ENCODE results near the gene PCNA.
"Not testable (repeated sequence)": the region's sequence is repeated elsewhere in the genome, so short reads cannot be mapped to it uniquely, and the experiment has no call there.

PCNA gene

DNA sequence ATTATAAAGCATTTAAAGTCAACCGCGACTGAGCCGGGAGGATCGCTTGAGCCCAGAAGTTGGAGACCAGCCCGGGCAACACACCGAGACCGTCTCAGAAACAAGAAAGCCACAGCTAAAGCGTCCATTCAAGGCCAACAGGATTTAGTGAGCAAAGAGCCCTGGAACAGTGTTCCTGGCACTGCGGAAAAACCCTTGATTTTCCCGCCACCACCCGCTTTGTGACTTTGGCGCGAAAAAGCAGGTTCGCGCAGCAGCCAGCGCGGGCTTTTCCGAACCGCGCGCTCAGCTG lies 669 bp downstream of the PCNA start:
- peak overlapping the region; percentile 94 for H3K27ac ChIP-seq (ENCODE audit: low read depth, low read length)
- no peaks in the 10 kb centered on the region for H3K27me3 ChIP-seq (ENCODE audit: insufficient read depth, low read length)
- no peaks in the 10 kb centered on the region for H3K9me3 ChIP-seq (ENCODE audit: insufficient read depth, low read depth, low read length)
- under 1% methylated on average over 21 of the region's 21 CpGs for WGBS
- H3K36me3 ChIP-seq (ENCODE audit: insufficient read depth, low read length) = peaks cover 47% of the 10 kb centered on the region
- H3K9ac ChIP-seq (ENCODE audit: low read depth, low read length) = peak overlapping the region; percentile 97
- H3K4me3 ChIP-seq (ENCODE audit: low read length) = peak overlapping the region; percentile 79
- peaks cover 16% of the 10 kb centered on the region for H3K4me1 ChIP-seq (ENCODE audit: insufficient read depth, low read length)

DNA sequence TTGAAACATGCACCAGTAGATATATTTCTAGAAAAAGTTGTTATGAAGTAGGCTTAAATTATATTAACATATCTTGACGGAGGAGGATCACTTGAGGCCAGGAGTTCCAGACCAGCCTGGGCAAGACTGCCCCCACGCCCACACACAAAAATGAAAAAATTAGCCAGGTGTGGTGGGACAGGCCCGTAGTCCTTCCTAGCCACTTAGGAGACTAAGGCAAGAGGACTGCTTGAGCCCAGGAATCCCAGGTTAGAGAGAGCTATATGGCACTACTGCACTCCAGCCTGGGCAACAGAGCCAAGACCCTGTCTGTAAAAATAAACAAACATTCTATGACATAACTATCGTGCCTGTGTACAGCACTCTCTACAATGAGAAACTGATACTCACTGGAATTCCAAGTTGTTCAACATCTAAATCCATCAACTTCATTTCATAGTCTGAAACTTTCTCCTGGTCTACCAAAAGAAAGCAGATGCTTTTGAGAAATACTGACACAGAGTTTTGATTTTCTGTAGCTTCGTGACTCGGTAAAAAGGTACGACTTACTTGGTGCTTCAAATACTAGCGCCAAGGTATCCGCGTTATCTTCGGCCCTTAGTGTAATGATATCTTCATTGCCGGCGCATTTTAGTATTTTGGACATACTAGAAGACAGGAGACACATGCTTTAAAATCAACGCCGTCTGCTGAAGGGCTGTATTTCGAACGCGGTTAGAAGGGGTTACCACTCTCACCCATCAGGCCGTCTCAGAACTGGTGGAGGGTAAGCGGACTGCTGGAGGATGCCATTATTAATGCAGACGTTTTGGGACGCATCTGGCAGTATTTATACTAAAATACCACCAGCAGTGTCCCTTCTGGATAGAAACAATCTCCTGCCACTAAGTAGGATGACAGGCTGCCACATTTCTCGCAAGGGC lies 1.3 kb downstream of the PCNA start:
- peaks cover 16% of the 10 kb centered on the region for H3K4me1 ChIP-seq (ENCODE audit: insufficient read depth, low read length)
- 4% methylated on average over 23 of the region's 23 CpGs for WGBS
- no peaks in the 10 kb centered on the region for H3K9me3 ChIP-seq (ENCODE audit: insufficient read depth, low read depth, low read length)
- H3K36me3 ChIP-seq (ENCODE audit: insufficient read depth, low read length) = peaks cover 47% of the 10 kb centered on the region
- H3K27me3 ChIP-seq (ENCODE audit: insufficient read depth, low read length) = no peaks in the 10 kb centered on the region
- peak overlapping the region; percentile 97 for H3K9ac ChIP-seq (ENCODE audit: low read depth, low read length)
- peak overlapping the region; percentile 94 for H3K27ac ChIP-seq (ENCODE audit: low read depth, low read length)
- H3K4me3 ChIP-seq (ENCODE audit: low read length) = peak overlapping the region; percentile 79

DNA sequence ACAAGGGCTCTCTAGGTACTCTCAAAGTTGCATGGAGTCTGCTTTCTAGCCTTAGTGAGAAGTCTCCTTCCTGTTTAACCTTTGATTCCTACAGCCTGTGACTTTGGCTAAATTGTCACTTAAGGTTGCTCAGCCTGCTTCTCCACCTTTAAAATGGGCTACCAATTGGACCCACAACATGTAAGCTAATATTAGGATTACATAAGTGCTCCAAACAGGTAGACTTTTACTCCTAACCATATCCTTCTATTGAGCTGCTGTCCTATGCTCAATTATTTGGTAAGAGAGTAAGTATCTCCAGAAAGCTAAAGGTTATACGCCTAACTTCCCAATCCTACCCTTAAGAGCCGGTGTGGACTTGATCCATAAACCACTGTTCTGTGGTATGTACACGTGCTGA lies 2.9 kb downstream of the PCNA start:
- no peaks in the 10 kb centered on the region for H3K27me3 ChIP-seq (ENCODE audit: insufficient read depth, low read length)
- peak overlapping the region; percentile 79 for H3K4me3 ChIP-seq (ENCODE audit: low read length)
- H3K9me3 ChIP-seq (ENCODE audit: insufficient read depth, low read depth, low read length) = no peaks in the 10 kb centered on the region
- peaks cover 47% of the 10 kb centered on the region for H3K36me3 ChIP-seq (ENCODE audit: insufficient read depth, low read length)
- H3K4me1 ChIP-seq (ENCODE audit: insufficient read depth, low read length) = peaks cover 16% of the 10 kb centered on the region
- 91% methylated on average over 2 of the region's 3 CpGs for WGBS
- no peak overlapping the region for H3K27ac ChIP-seq (ENCODE audit: low read depth, low read length)
- H3K9ac ChIP-seq (ENCODE audit: low read depth, low read length) = no peak overlapping the region

DNA sequence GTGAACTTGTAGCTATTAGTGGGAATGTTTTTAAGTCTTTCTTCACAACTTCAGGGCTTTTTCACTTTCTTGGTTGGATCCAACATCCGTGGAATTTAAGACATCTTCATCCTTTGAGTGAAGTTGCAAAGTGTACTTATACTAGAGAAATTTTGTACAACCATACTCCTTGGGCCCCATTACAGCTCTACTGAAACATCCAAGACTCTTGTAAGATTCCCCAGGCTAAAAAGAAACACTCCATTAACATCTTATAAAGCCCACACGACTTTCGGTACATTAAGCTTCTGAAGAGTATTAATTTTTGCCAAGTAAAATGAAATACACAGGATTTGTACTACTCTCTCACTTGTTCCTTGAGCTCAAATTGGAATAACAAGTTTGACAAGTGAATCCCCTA lies 5.4 kb downstream of the PCNA start:
- H3K9ac ChIP-seq (ENCODE audit: low read depth, low read length) = no peak overlapping the region
- H3K9me3 ChIP-seq (ENCODE audit: insufficient read depth, low read depth, low read length) = no peaks in the 10 kb centered on the region
- peaks cover 63% of the 10 kb centered on the region for H3K36me3 ChIP-seq (ENCODE audit: insufficient read depth, low read length)
- 40% methylated on average over 2 of the region's 3 CpGs for WGBS
- no peak overlapping the region for H3K4me3 ChIP-seq (ENCODE audit: low read length)
- no peak overlapping the region for H3K27ac ChIP-seq (ENCODE audit: low read depth, low read length)
- H3K4me1 ChIP-seq (ENCODE audit: insufficient read depth, low read length) = peaks cover 13% of the 10 kb centered on the region
- no peaks in the 10 kb centered on the region for H3K27me3 ChIP-seq (ENCODE audit: insufficient read depth, low read length)

DNA sequence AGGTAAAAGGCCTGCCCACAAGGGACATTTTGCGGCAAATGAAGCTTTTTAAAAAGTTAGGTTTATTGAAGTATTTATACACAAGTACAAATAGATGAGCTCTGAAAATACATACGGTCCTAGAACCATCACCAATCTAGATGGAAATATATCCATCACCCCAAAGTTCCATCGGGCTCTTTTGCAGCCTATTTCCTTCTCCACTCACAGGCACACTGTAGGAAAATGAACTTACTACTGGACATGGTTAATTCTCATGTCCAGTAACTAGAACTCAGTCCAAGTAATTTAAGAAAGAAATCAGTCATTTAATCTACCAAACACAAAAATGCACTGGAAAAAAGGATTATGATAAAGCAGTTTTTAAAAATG lies 6.2 kb downstream of the PCNA start:
- Histone ChIP-seq H3K4me1 (ENCODE audit: insufficient read depth, low read length) (peaks cover 13% of the 10 kb centered on the region), H3K9me3 (ENCODE audit: insufficient read depth, low read depth, low read length) (no peaks in the 10 kb centered on the region), H3K27me3 (ENCODE audit: insufficient read depth, low read length) (no peaks in the 10 kb centered on the region), H3K27ac (ENCODE audit: low read depth, low read length) (peak overlapping the region; percentile 99), H3K36me3 (ENCODE audit: insufficient read depth, low read length) (peaks cover 70% of the 10 kb centered on the region), H3K4me3 (ENCODE audit: low read length) (peak overlapping the region; percentile 97), H3K9ac (ENCODE audit: low read depth, low read length) (peak overlapping the region; percentile 94)
- 63% methylated on average over 2 of the region's 3 CpGs for WGBS

DNA sequence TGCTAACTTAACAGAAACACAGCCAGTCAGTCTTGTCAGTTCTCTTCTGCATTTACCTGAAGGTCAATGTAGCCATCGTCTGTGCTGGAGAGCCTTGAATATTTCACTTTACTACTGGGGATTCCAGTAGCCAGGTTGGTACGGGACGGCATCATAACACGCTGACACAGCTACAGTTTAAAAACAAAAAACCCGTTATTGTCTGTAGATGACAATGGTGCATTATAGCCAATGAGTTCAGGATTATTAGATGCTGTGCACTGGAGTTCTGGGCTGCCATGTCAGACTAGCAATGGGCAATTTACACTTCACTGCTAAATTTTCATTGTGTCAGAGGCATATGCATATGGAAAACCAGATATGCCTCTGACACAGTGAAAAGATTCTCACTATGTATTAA lies 10.5 kb downstream of the PCNA start:
- Histone ChIP-seq H3K4me1 (ENCODE audit: insufficient read depth, low read length) (no peaks in the 10 kb centered on the region), H3K9ac (ENCODE audit: low read depth, low read length) (no peak overlapping the region), H3K4me3 (ENCODE audit: low read length) (no peak overlapping the region), H3K27ac (ENCODE audit: low read depth, low read length) (no peak overlapping the region), H3K27me3 (ENCODE audit: insufficient read depth, low read length) (no peaks in the 10 kb centered on the region), H3K9me3 (ENCODE audit: insufficient read depth, low read depth, low read length) (no peaks in the 10 kb centered on the region), H3K36me3 (ENCODE audit: insufficient read depth, low read length) (peaks cover 67% of the 10 kb centered on the region)
- WGBS = 95% methylated on average over 5 of the region's 5 CpGs

DNA sequence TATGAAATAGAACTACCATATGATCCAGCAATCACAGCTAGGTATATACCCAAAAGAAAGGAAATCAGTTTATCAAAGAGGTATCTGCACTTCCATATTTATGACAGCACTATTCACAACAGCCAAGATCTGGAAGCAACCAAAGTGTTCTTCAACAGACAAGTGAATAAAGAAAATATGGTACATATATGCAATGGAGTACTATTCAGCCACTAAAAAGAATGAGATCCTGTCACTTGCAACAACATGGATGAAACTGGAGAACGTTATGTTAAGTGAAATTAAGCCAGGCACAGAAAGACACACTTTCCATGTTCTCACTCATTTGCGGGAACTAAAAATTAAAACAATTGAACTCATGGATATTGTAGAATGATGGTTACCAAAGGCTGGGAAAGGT lies 15.3 kb downstream of the PCNA start:
- 72% methylated on average over 2 of the region's 2 CpGs for WGBS
- Histone ChIP-seq H3K36me3 (ENCODE audit: insufficient read depth, low read length) (peaks cover 95% of the 10 kb centered on the region), H3K9ac (ENCODE audit: low read depth, low read length) (no peak overlapping the region)

DNA sequence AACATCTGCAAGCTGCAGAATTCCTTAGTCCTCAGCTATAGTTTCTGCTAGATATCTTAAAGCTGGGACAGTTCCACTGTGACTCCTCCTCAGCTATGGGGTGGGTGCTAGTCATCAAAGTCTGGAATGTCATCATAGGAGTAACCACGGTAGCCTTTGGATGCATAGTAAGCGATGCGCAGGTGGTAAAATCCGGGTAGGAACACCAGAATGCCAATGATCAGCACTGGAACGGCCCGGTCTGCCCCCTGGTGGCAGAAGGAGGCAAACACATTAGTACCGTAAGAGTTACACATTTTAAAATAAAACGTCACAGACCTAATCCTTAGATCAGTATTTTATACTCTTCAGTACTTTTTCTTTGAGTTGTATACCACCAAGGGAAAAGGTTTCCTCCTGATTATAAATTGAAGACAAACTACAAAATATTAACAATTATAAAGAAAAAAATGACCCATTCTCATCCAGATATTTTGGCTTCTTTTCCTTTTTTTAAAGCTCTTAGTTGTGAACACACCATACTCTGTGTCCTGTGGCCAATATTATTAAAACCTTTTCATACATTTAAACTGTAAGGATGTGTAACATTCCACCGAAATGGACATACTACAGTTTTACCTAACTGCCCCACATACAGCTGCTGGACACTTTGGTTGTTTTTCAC lies 18.9 kb downstream of the PCNA start:
- no peak overlapping the region for H3K9ac ChIP-seq (ENCODE audit: low read depth, low read length)
- H3K9me3 ChIP-seq (ENCODE audit: insufficient read depth, low read depth, low read length) = no peaks in the 10 kb centered on the region
- H3K27ac ChIP-seq (ENCODE audit: low read depth, low read length) = no peak overlapping the region
- 39% methylated on average over 9 of the region's 9 CpGs for WGBS
- H3K36me3 ChIP-seq (ENCODE audit: insufficient read depth, low read length) = peaks cover 90% of the 10 kb centered on the region
- H3K4me1 ChIP-seq (ENCODE audit: insufficient read depth, low read length) = no peaks in the 10 kb centered on the region
- no peak overlapping the region for H3K4me3 ChIP-seq (ENCODE audit: low read length)
- no peaks in the 10 kb centered on the region for H3K27me3 ChIP-seq (ENCODE audit: insufficient read depth, low read length)

More for the DNA sequence above, 15.3 kb downstream of the PCNA start:
- no peak overlapping the region for H3K27ac ChIP-seq (ENCODE audit: low read depth, low read length)
- no peaks in the 10 kb centered on the region for H3K4me1 ChIP-seq (ENCODE audit: insufficient read depth, low read length)
- no peaks in the 10 kb centered on the region for H3K9me3 ChIP-seq (ENCODE audit: insufficient read depth, low read depth, low read length)
- no peaks in the 10 kb centered on the region for H3K27me3 ChIP-seq (ENCODE audit: insufficient read depth, low read length)
- no peak overlapping the region for H3K4me3 ChIP-seq (ENCODE audit: low read length)

DNA sequence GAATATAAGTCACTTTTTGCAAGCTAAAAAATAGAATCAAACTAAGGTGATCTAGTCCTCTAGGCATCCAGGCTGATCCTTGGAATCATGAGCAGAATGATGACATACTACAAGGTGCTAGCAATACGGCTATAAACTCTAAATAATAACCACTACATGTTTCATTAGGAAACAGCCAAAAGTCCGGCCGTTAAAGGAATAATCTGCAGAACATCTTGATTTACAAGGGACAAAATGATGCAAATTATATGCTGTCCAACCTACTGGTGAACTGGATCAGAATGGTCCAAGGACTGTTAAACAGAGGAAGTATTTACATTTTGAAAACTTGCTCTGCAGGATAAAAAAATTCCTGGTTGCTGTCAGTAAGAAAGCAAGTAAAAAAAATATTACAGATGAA lies 19.8 kb downstream of the PCNA start:
- H3K27ac ChIP-seq (ENCODE audit: low read depth, low read length); H3K27me3 ChIP-seq (ENCODE audit: insufficient read depth, low read length); H3K4me3 ChIP-seq (ENCODE audit: low read length); H3K9me3 ChIP-seq (ENCODE audit: insufficient read depth, low read depth, low read length); H3K9ac ChIP-seq (ENCODE audit: low read depth, low read length); H3K4me1 ChIP-seq (ENCODE audit: insufficient read depth, low read length): not testable (repeated sequence)
- peaks cover 81% of the 10 kb centered on the region for H3K36me3 ChIP-seq (ENCODE audit: insufficient read depth, low read length)
- WGBS = 90% methylated on average over 3 of the region's 3 CpGs

DNA sequence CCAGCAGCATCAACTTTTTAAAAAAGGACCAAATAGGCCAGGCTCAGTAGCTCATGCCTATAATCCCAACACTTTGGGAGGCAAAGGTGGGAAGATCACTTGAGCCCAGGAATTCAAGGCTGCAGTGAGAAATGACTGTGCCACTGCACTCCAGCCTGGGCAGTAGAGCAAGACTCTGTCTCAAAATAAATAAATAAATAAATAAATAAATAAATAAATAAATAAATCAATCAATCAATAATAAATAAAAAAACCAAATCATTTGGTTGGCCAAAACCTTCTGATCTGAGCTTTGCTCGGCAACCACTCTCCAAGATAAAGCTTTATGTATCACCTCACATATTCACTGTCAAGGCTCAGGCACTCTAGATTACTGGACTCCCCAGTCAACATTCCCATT lies 20.7 kb downstream of the PCNA start:
- not testable (repeated sequence) for H3K4me1 ChIP-seq (ENCODE audit: insufficient read depth, low read length); H3K27me3 ChIP-seq (ENCODE audit: insufficient read depth, low read length); H3K27ac ChIP-seq (ENCODE audit: low read depth, low read length); H3K9me3 ChIP-seq (ENCODE audit: insufficient read depth, low read depth, low read length); H3K9ac ChIP-seq (ENCODE audit: low read depth, low read length); H3K4me3 ChIP-seq (ENCODE audit: low read length)
- WGBS = 95% methylated on average over 1 of the region's 1 CpG
- H3K36me3 ChIP-seq (ENCODE audit: insufficient read depth, low read length) = peaks cover 72% of the 10 kb centered on the region

DNA sequence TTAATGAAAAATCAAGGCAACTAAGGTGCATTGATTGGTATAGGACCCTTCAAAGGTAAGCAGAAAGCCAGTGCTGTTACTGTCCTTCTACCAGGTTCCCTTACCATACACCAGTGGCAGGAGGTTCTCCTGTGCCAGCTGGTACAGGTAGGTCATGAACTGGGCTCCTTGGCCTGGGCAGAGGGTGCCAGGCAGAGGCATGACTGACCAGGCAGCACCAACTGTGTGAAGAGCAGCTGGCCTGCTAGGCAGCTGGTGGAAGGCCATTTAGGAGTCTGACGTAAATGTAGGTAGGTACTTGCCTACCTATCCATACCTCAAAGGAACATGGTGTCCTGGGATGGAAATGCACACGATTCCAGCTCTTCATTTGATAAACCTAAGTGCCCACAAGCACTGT lies 23.3 kb downstream of the PCNA start:
- Histone ChIP-seq H3K4me1 (ENCODE audit: insufficient read depth, low read length) (no peaks in the 10 kb centered on the region), H3K27me3 (ENCODE audit: insufficient read depth, low read length) (no peaks in the 10 kb centered on the region), H3K9me3 (ENCODE audit: insufficient read depth, low read depth, low read length) (no peaks in the 10 kb centered on the region), H3K27ac (ENCODE audit: low read depth, low read length) (no peak overlapping the region), H3K4me3 (ENCODE audit: low read length) (no peak overlapping the region), H3K9ac (ENCODE audit: low read depth, low read length) (no peak overlapping the region), H3K36me3 (ENCODE audit: insufficient read depth, low read length) (peaks cover 54% of the 10 kb centered on the region)
- 100% methylated on average over 2 of the region's 2 CpGs for WGBS
